Measurements from ENCODE around the gene MAP1LC3A.

Gene MAP1LC3A

GRCh38 chr20:34525342-34525708, 33.2 kb upstream of the MAP1LC3A start:
- no peak for TF ChIP-seq CTCF (conservative IDR thresholded peaks at IDR 0.05)
- TF ChIP-seq ZFX (IDR thresholded peaks at IDR 0.05), result no peak
- peak overlapping the region; percentile 63 for H3K27ac ChIP-seq

- H3K27ac ChIP-seq, result peak overlapping the region; percentile 63
- TF ChIP-seq CTCF (conservative IDR thresholded peaks at IDR 0.05) (no peak), ZFX (IDR thresholded peaks at IDR 0.05) (no peak)
These were observed 32.7 kb upstream of the MAP1LC3A start for GRCh38 chr20:34525709-34526416.

- H3K27ac ChIP-seq, result peak overlapping the region; percentile 63
- no peak for TF ChIP-seq CTCF (conservative IDR thresholded peaks at IDR 0.05)
- TF ChIP-seq ZFX (IDR thresholded peaks at IDR 0.05), result no peak
These were observed 32.1 kb upstream of the MAP1LC3A start for GRCh38 chr20:34526466-34526865.

- peak overlapping the region; percentile 63 for H3K27ac ChIP-seq
- TF ChIP-seq CTCF (conservative IDR thresholded peaks at IDR 0.05) (no peak), ZFX (IDR thresholded peaks at IDR 0.05) (no peak)
These were observed 31.5 kb upstream of the MAP1LC3A start for GRCh38 chr20:34527016-34527415.

- peak overlapping the region; percentile 5 for H3K27ac ChIP-seq
- TF ChIP-seq CTCF (conservative IDR thresholded peaks at IDR 0.05) (no peak; the same call in 1 of the 2 replicates), ZFX (IDR thresholded peaks at IDR 0.05) (no peak)
These were observed 29.6 kb upstream of the MAP1LC3A start for GRCh38 chr20:34528921-34529297.

- no peak overlapping the region for H3K27ac ChIP-seq
These were observed 28.8 kb upstream of the MAP1LC3A start for GRCh38 chr20:34529742-34530141.

GRCh38 chr20:34530342-34530741, 28.2 kb upstream of the MAP1LC3A start:
- no peak overlapping the region for H3K27ac ChIP-seq
- no peak for TF ChIP-seq ZFX (IDR thresholded peaks at IDR 0.05)
- no peak for TF ChIP-seq CTCF (conservative IDR thresholded peaks at IDR 0.05)

More at GRCh38 chr20:34529742-34530141, 28.8 kb upstream of the MAP1LC3A start:
- TF ChIP-seq ZFX (IDR thresholded peaks at IDR 0.05) (no peak), CTCF (conservative IDR thresholded peaks at IDR 0.05) (no peak)

Measured in C4-2B (cell line).